HuH-7.5 (cell line): ENCODE results near the gene TTC21A.

Experiments
- DNase-seq: peaks from one replicate; pipeline ENCODE4 v3.0.0; 2011; ENCODE audit warnings: low spot score

The TTC21A gene

DNA sequence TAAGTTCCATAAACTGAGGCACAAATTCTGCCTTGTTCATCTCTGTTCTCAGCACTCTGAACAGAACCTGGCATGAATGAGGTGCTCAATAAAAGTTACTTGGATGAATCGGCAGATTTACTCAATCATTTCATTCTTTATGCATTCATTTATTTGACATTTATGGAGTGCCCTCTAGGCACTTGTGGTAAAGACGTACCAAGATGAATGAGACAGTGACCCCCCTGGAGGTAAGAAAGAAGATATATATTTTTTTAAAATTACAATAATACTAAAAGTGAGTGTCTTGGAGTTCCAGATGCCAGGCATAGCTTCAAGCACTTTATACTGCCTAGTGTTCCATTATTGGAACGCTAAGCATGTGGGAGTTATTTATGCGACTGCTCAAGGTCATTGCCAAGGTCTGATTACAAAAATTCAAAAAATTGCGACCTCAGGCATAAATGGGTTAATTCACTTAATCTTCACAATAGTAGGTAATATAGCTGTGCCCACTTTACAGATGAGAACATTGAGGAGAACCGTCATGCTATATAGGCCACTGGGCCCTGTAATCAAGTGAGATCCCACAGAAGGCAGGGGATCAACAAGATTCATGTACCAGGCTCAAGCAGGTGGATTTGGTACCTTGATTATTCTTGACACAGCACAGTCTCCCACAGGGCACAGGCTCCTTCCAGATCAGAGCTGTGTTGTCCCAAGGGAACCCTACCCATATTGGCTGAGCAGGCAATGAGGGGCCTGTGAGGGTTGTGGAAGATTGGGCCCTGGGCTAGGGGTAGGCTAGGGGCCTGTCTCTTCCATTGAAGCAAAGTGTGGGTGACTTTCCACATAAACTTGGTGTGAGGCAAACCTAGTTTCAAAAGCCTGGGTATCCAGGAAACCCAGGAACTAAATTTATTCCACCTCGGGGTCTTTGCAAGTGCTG, 74.2 kb downstream of the TTC21A start:
- no peak for DNase-seq

DNA sequence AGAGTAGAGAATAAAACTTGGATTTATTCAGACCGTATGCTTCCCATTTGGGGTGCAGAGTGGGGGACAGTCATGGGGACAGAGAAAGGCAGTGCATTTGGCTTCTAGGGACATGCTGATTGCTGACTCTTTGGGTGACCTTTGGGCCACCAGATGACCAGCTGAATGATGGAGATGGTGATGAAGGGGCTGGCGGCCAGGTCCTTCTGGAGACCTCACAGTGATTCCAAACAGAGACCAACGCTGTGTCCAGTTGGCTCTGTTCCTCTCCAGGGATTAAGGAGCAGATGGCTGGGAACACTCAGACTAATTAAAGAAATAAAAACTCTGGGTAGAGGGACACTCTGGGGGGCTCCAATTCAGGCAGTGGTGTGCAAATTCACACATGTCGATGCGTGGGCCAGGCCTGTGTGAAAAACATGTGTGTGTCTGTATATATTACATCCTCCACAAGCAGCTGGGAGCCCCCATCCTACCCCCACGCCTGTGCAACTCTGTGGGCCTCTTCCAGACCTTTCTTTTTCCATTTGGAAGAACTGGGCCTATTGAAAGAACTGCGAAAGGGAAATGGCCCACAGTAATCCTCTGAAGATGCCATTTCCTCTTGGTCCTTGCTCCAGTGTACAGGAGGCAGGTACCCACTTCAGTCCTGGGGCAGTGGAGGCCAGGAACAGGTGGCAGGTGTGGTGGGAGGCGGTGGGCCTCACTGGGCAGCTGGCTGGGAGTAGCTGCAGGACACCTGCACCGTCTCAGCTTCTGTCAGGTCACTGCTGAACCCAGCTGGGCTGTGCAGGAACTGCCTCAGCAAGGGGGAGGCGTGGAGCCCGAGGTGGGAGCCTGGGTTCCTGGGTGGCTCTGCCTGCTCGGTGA, 76.0 kb downstream of the TTC21A start:
- DNase-seq: no peak

- no peak for DNase-seq
These were observed 76.8 kb downstream of the TTC21A start for GRCh38 chr3:39184081-39184967.

- DNase-seq: no peak
These were observed 77.4 kb downstream of the TTC21A start for GRCh38 chr3:39184968-39185285.

DNA sequence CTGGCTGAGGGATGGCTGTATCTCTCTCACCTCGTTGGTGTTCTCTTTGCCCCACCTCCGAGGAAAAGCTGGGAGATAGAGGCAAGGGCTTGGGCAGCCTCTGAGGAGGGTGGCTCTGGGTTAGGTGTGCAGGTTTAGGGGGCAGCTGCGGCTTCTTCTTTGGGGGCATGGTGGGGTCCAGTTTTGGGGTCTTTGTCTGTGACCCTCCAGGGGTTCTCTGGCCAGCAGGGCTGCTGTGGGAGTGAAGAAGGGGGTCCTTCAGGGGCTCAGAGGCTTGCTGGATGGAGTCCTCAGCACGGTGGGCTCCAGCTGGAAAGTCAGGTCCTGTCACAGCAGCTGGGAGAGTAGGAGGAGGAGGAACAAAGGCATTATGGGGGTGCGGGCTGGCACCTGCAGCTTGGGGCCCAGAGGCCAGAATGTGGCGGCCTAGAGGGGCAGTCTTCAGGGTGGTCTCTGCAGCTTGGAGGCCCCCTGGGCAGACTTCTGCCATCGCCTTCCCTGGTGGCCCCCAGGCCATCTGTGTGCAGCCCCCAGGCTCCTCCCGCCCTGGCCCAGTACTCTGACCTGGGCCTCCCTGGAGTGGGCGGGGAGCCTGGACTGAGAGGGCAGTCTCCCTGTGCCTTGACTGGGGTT, 78.0 kb downstream of the TTC21A start:
- no peak for DNase-seq

- DNase-seq: no peak
These were observed 78.6 kb downstream of the TTC21A start for GRCh38 chr3:39185959-39186691.

DNA sequence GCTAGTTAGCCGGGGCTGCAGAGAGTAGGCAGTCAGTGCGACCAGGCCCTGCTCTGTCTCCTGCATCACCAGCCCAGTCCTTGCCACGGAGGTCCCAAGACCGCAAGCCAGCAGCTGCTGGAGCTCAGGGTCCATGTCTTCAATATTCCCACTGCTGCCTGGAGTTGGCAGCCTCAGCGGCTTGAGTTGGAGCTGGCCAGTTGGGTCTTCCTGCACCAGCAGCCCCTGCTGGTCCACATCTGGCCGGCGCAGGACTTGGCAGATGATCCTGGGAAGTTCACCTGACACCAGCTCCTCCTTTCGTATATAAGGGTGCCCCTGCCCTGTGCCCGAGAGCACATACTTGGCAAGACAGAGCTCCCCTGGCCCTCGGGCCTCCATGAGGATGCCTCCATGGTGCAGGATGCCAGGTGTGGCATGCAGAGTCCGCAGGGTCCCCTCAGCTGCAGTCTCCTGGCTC, 79.2 kb downstream of the TTC21A start:
- DNase-seq: no peak

- no peak for DNase-seq
These were observed 80.1 kb downstream of the TTC21A start for GRCh38 chr3:39187372-39188155.
